HG03520 (cell line): ENCODE data around the gene PRPF40A.
A peak's percentile ranks its signal among the peaks of the same experiment; 100 is the strongest.

ENCODE experiments used
- ATAC-seq: cut with Tn5 transposase; IDR thresholded peaks from one replicate; pipeline ENCODE4 v1.9.1; 2021; ENCODE audit warnings: mild to moderate bottlenecking, moderate library complexity; ENCODE audit not compliant: unreplicated experiment

PRPF40A gene

DNA sequence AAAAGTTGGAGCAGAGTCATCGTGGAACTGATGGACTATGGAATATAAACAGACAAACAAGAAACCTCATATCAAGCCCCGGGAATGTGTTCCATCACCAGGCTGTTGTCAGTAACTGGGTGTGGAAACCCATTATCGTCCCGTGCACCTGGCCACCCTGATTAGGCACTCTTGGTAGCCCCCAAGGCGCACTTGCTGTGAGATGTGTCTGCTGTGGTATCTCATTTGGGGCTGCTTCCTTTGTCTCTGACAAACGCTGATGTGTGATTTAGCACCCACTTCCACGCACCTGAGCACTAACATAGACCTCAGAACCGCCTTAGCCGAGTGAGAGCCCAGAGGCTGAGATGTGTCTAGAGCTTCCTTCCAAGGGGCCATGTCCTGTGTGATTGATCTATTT, 96.3 kb downstream of the PRPF40A start:
- ATAC-seq, result no peak

DNA sequence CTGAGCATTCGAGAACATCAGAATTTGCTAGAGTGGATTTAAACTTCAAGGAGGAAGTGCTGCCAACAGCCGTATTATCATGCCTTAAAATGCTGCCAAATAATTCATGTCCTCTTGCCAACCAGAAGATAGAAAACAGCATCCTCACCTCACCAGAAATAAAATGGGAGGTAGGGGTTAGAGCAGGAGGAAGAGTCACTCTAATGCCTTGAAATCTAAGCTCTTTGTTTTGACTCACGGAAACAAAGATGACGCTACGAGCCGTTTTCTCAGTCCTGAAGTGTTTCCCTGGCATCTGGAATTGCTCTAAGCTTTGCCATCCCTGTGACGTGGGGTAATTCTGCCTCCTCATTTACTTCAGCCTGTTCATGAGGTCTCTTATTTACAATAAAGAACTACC, 97.1 kb downstream of the PRPF40A start:
- no peak for ATAC-seq

DNA sequence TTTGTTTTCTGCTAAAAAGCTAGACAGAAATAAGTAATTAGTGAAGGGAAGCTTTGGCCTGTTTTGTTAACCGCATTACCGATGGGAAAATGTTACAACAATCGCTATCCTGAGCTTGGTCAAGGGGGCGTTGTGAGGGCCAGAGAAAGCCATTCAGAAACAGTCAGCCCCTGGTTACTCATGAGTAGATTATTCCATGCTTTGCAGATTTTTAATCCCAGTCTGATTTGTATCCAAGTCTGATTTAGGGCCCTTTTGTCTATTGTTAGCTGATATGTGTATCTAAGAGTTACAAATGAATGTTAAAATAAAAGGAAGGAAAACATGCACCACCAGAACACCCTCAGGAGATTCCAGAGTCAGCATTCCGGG, 99.1 kb downstream of the PRPF40A start:
- no peak for ATAC-seq

DNA sequence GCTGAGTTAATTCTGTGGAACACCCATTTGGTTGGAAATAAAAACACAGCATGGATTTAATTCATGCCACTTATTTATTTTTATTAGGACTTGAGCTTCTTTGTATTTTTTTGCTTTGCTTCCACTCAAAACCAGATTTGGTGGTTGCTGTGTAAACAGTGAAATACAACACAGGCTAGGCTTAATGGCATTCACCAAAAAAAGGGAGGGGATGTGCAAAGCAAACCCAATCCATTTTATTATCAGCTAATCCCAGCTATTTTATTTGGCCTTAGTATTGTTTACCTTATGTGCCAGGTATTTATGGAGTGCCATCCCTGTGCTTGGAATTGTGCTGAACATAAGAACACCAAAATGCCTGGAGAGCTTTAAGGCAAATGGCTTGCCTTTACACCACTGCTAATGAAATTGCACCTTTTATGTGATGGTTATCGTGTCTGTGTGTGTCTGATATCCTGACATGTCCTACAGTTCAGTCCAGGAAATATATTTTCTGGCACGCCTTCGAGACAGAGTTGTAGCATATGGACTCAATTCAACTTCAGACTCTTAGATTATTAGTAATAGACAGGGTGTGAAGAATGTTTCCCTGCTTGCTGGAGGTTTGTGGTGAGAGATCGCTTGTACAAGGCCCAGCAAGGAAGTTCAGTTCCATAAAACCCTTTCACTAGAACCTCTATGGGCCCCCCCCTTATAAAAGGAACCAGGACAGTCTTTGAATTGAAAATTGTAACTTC, 99.6 kb downstream of the PRPF40A start:
- no peak for ATAC-seq

DNA sequence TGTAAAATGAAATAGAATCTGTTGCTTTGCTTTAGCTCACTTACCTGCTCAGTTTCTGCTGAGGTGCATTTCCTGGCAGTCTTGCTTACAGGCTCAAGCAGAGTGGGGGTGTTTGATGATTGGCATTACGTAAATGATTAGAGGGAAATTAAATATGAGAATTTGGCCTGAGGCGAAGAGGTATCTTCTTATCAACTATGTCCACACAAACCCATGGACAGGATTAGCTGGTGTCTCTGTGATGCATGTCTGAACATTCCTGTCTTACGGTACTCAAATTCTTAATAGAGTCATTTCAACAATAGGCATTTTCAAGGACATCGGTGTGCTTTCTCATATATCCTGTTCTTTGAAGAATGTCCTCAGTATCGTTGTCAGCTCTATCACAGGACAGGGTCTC, 102.1 kb downstream of the PRPF40A start:
- ATAC-seq, result no peak

DNA sequence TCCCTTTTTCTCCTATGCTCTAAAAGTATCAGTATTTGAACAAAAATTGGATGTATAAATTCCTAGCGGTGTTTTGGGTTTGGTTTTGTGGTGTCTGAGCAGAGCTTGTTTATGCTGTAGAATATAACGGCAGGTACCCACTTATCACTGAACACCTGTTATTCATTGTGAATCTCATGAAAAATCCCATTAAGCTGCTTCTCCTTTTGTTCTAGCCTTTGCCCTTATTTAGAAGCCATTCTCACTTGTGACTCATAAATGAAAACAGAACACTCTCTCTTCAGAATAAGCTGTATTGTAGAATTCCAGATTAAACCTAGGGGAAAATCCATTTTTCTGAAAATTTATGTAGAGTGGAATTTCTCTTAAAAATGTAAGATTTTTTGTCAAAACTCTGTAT, 104.0 kb downstream of the PRPF40A start:
- no peak for ATAC-seq

DNA sequence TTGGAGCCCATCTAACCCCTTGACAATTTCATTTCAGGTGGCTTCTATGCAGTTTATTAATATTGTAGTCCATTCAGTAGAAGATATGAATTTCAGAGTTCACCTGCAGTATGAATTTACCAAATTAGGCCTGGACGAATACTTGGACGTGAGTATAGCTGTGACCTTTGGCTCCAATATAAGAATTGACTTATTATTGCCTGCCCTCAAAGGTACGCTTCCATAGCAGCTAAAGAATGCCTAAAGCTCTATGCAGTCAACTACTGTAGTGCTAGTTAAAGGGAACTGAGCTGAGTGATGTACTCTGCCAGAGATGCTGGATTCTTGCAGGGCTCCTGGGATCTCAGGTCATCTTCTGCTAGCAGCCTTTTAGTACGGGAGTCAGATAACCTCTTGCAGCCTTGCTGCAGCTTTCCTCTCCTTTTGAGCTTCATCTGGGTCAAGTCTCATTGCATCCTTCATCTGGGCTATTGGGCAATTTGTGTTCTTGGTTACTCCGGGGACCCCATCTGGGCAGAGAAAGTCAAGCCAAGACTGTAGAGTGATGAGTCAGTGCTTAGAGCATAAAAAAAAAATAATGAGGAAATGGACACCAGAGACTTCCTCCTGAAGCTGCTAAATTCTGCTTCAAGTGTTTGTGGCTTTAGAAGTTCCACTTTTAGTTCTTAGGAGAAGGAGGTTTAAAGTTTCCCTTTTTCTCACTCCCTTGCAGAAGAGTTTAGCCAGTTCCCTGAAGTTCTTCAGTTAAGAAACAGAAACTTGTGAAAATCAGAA, 105.6 kb downstream of the PRPF40A start:
- peak; percentile 67 for ATAC-seq

DNA sequence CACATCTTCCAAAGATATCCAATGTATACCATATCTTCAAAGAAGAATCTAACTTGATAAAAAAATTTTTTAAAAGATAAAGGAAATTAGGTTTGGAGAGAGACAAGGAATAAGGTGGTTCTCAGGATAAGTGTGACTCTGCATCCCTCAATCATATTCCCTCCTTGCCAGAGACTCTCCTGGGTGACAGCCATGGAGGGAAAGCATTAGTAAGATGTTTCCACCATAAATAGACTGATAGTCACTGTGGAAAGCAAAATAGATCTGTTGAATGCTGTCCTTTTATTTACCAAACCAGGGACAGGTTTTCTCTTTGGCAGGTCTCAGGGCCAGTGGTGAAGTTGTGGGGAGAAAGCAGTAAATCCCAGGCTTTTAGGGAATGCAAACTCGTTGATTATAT, 107.6 kb downstream of the PRPF40A start:
- no peak for ATAC-seq

DNA sequence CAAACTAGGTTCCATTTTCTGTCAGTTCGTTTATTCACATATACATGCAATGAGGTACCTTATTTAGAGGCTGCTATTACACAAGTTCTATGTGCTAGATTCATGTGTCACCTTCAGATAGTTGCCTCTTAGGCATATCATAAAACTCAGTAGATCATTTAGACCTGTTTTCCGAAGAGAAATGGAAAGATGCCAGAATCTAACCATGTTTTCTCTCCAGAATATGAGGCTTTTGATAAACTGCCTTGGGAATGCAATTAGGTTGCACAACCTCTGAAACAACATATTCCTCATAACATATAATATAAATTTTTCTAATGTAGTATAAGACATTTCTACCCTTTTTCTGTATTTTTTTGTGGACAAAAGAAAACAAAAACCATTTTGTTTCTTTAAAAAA, 108.1 kb downstream of the PRPF40A start:
- ATAC-seq, result no peak

DNA sequence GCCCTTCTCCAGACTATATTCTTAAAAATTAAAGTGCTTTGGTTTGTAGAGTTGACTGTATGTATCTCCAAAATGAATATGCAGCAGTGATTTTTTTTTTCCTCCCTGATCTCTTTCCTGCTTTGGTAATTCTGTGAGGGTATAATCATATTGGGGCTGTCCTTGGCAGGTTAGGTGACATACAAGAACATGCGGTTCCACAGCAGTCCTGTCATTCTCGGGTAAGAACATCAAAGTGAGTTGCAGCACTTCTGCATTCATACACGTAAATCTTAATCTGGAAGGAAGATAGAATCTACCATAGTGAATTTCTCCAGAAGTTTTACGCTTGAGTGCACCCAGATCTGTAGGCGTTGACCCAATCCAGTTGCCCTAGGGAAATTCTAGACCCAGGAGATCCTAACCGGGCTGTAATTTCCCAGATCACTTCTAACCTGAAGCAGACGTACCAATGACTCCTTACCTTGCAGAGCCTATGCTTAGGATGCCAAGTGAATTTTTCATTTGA, 109.4 kb downstream of the PRPF40A start:
- ATAC-seq, result no peak

DNA sequence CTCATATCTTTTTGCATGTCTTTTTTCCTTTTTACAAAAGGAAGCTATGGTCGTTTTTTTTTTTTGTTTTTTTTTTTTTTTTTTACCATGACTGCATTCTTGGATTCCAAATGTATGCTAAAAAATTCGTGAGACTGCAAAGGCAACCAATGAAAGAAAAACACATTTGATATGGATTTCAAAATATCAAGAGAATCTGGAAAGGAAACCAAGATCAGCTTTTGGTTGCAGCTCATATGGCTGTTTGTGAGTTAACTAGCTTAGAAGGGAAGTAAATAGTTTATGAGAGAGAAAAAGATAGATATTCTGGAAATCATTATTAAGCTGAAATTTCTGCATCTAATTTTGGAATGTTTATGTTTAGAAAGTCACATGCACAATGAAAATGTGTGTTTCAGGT, 110.3 kb downstream of the PRPF40A start:
- no peak for ATAC-seq

DNA sequence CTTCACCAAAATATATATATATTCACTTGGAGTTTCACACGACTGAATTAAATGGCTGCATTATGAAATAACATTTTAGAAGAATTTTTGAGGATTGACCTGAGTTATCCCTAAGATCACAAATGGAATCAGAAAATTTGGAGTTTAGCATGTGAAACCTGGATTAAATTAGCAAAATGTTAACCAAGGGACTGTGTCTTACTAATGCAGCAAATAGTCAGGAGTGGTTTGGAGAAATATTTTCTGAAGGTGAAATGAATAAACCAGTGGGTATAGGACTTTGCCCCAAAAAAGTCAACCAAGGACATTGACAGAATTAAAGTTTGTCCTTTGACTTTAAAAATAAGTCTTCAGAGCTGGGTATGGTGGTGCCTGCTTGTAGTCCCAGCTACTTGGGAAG, 111.2 kb downstream of the PRPF40A start:
- no peak for ATAC-seq

DNA sequence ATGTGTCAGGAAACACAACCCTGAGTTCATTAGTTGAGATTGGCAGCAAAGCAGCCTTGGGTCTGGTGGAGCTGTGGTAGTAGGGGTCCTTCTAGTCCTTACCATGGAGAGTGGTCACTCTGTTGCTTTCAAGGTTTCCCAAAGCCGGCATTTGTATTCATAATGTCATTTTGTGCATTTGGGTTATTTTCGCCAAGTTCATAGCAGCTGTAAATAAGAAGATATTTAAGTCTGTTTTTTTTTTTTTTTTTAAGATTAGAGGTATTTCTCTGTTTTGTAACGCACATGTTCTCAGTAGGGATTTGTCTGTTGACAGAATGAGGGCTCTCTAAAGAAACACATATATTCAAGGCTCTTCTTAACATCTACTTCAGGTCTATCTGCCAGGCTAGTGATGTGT, 114.1 kb downstream of the PRPF40A start:
- ATAC-seq, result no peak

DNA sequence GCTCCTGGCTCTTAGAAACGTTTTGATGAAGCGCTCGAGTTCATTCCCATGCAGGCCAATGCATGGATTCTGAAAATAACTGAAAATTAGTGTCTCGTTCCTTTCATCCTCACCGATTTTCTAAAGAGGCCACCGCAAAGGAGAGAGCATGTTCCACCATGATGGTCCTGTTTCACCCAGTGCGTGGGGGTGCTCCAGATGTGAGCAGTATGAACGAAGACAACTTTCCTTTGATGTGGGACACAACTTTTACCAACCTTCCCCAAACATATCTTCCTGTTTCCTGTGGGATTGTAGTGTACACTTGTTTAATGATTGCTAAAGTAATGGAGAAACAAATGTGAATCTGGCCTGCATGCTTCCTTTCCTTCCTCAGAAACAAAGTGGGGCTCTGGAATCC, 114.5 kb downstream of the PRPF40A start:
- ATAC-seq, result no peak
